Muscle layer of duodenum (tissue), 2 donors: Measurements from ENCODE around the gene ASGR2.
"Not testable (repeated sequence)": the region's sequence is repeated elsewhere in the genome, so short reads cannot be mapped to it uniquely, and the experiment has no call there.

Experiments
- H3K27ac ChIP-seq: one replicate; pipeline ENCODE4 v1.7.0; 2013; ENCODE audit warnings: mild to moderate bottlenecking, low read length
- H3K27me3 ChIP-seq: one replicate; pipeline ENCODE4 v1.7.0; 2013; ENCODE audit warnings: low read depth, mild to moderate bottlenecking, control low read depth, low read length
- H3K36me3 ChIP-seq, 2 donors: one replicate each; pipeline ENCODE4 v1.7.0; 2013; ENCODE audit warnings: low read length in 2 of 2, control low read depth in 1 of 2, mild to moderate bottlenecking in 1 of 2; ENCODE audit not compliant: insufficient read depth in 2 of 2, control insufficient read depth in 1 of 2
- H3K4me1 ChIP-seq, 2 donors: one replicate each; pipeline ENCODE4 v1.7.0; 2013; ENCODE audit warnings: low read length in 2 of 2, mild to moderate bottlenecking in 2 of 2, control low read depth in 1 of 2, moderate library complexity in 1 of 2; ENCODE audit not compliant: insufficient read depth in 2 of 2, control insufficient read depth in 1 of 2
- H3K4me3 ChIP-seq, 2 donors: one replicate each; pipeline ENCODE4 v1.7.0; 2013; ENCODE audit warnings: low read length in 2 of 2, low read depth in 1 of 2, mild to moderate bottlenecking in 1 of 2
- H3K9me3 ChIP-seq, 2 donors: one replicate each; pipeline ENCODE4 v1.7.0; 2013; ENCODE audit warnings: low read length in 2 of 2, control low read depth in 1 of 2, mild to moderate bottlenecking in 1 of 2; ENCODE audit not compliant: control insufficient read depth in 1 of 2
- donor health status: healthy.

ASGR2 gene

DNA sequence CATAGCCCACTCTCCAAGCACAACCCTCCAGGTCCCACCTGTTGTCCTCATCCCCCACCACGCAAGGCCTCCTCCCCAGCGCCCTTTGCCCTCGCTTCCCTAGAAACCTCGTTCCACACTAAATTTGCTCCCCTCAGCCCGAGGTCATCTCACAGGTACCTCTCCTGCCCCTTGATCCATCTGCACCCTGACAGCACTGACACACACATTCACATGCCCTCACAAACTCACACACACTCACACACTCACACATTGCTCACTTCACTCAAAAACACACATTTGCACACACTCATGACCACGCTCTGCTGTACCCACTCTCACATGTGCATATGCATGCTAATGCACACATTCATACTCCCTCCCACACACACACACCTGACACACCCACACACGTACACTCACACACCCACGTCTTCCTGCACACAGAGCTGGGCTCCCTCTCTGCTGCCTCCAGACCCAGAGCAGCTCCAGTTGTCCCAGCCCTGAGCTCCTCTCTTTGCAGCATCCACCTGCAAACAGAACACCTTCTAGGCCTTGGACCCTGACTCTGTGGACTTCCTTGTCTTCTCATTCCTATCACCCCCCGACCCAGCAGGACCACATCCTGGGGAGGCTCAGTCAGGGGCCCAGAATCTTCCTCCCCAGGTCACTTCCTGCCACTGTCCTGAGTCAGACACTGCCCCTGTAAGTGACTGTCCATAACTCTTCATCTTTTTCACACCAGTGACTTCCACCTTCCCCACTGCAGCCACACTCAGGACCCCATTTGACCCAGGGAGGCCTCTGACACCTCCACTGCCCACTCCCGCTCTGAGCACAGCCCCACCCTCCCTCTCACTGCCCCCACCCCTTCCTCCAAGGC is 4.9 kb downstream of the ASGR2 start:
- H3K36me3 ChIP-seq: no peaks in the 10 kb centered on the region
- no peaks in the 10 kb centered on the region for H3K9me3 ChIP-seq
- H3K4me3 ChIP-seq: no peak overlapping the region
- H3K27me3 ChIP-seq: no peaks in the 10 kb centered on the region
- peaks cover 0 to 4% of the 10 kb centered on the region in 2 donors for H3K4me1 ChIP-seq
- no peak overlapping the region for H3K27ac ChIP-seq

DNA sequence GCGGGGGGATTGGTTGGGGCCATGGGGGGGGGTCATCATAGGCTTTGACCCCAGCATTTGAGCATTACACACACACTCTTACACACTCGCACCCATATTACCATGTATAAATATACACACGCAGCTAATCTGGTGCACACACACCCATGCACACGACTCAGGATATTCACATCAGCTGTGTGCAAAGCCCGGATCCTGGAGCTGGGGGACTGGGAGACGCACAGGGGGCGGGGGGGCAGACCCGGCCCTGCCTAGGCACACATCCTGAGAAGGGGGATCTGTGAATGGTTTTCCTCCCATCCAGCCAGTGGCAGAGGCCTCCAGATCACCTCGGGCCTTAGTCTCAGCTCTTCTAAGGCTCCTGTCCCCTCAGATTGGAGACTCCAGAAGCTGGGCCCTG is 5.6 kb downstream of the ASGR2 start:
- Histone ChIP-seq H3K27me3 (no peaks in the 10 kb centered on the region), H3K4me1 (peaks cover 0 to 4% of the 10 kb centered on the region in 2 donors), H3K4me3 (no peak overlapping the region), H3K9me3 (no peaks in the 10 kb centered on the region), H3K36me3 (no peaks in the 10 kb centered on the region), H3K27ac (no peak overlapping the region)

DNA sequence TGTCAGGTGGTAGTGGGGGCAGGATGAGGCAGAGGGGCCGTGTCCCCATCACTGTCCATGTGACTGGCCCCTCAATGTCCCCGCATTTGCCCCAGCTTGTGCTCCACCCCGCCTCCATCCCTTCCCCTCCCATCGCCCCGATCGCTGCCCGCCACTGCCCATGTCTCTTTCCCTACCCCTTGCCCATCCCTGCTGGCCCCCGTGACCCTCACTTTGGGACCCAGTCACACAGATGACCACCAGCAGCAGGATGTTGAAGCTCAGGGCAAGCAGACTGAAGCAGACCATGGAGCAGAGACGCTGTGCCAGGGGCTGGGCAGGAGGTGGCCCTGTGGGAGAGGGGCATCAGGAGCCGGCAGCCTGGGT is 6.1 kb downstream of the ASGR2 start:
- Histone ChIP-seq H3K36me3 (no peaks in the 10 kb centered on the region), H3K27me3 (no peaks in the 10 kb centered on the region), H3K4me3 (no peak overlapping the region), H3K9me3 (no peaks in the 10 kb centered on the region), H3K4me1 (peaks cover 0 to 4% of the 10 kb centered on the region in 2 donors), H3K27ac (no peak overlapping the region)

DNA sequence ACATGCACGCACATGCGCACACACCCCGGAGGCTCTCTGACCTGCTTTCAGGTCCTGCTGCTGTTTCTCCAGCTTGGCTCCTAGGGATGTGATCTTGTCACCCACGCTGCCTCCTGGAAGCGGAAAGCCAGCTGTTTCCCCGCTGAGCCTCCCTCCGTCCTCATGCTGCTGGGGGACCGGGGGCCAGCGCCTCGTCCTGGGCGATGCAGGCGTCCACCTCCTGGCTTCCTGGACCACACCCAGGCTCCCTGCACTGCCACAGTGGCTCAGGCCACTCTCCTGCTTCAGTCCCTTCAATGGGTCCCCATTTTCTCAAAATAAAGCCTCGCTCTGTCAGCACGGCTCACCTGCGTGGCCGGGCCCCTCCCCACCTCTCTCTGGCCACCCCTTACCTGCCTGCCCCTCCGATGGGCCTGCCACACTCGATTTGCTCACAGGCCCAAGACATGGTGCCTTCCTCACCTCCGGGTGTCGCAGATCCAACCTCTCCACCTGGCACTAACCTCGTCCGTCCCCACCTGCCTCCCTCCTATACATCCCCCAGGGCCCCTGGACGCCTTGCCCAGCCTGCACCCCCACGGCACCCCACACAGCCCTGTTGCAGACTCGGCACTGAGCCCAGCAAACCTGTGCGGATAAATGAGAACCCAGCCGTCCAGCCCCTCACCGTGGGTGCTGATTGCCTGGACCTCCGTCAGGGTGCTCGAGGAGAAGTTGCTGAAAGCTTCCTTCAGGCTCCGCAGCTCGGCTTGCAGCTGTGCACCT is 6.6 kb downstream of the ASGR2 start:
- Histone ChIP-seq H3K27ac (no peak overlapping the region), H3K36me3 (no peaks in the 10 kb centered on the region), H3K9me3 (no peaks in the 10 kb centered on the region), H3K27me3 (no peaks in the 10 kb centered on the region), H3K4me3 (no peak overlapping the region), H3K4me1 (peaks cover 0 to 4% of the 10 kb centered on the region in 2 donors)

DNA sequence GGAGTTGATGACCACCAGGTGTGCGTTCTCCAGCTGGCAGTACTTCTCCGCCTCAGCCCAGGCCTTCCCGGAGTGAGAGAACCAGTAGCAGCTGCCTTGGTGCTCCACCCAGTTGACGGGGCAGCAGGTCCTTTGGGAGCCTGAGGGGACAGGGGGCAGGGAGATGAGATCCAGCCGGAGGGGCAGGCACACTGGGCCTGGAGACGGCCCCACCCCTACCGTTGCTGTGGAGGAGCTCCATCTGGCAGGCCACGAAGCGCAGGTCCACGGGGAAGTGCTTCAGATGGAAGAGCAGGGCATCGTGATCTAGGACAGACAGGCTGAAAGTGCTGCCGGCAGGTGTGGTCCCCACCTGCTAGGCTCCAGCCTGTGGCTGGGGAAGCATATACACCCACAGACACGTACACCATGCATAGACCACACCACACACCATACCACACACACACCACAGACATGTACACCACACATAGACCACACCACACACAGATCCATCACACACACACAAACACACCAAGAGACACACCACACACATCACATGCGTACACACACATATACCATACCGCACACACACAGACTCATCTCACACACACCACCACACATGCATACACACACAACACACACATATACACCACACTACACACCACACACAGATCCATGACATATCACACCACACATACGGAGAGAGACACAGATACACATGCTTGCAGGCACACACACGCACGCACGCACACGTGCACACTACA is 7.4 kb downstream of the ASGR2 start:
- H3K27ac ChIP-seq: no peak overlapping the region
- no peak overlapping the region for H3K4me3 ChIP-seq
- H3K36me3 ChIP-seq: no peaks in the 10 kb centered on the region
- H3K9me3 ChIP-seq: no peaks in the 10 kb centered on the region
- peaks cover 0 to 2% of the 10 kb centered on the region in 2 donors for H3K4me1 ChIP-seq
- no peaks in the 10 kb centered on the region for H3K27me3 ChIP-seq

DNA sequence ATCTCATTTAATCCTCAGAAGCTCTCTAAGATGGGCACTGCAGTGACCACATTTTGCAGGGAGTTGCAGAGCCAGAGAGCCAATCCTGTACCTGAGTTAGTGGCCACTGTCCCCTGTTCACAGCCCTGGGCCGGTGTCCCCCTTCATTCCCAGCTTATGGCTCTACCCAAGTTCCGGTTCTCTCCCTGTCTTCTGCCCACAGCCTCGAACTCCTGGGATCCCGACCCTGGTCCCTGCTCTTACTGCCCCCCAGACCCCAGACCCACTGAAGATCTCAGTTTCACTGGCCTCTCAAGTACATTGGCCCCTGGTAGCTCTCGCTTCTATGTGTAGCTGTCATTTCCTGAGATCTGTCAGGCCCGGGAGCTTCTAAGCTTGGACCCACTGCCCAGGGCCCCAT is 12.2 kb downstream of the ASGR2 start:
- Histone ChIP-seq H3K4me3 (no peak overlapping the region), H3K4me1 (no peaks in the 10 kb centered on the region), H3K27ac (no peak overlapping the region), H3K36me3 (no peaks in the 10 kb centered on the region), H3K27me3 (no peaks in the 10 kb centered on the region), H3K9me3 (no peaks in the 10 kb centered on the region)

DNA sequence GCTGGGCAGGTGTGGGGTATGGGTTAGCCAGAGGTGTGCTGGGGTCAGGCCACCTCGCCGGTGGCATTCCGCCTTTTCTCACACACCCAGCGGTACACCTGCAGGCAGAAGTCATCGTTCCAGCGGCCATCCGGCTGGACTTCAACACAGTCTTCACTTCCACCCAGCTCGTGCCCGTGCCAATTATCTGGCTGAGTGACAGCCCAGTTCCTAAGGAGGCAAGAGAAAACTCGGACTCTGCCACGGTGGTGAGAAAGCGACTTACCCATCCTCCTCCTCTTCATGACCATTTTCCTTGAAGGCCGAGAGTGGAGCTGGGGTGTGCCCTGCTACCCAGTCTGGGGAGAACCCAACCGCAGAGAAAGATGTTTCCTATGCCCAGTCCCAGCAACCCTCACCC is 13.1 kb downstream of the ASGR2 start:
- H3K27me3 ChIP-seq: no peaks in the 10 kb centered on the region
- no peak overlapping the region for H3K4me3 ChIP-seq
- H3K4me1 ChIP-seq: no peaks in the 10 kb centered on the region
- H3K9me3 ChIP-seq: no peaks in the 10 kb centered on the region
- no peaks in the 10 kb centered on the region for H3K36me3 ChIP-seq
- no peak overlapping the region for H3K27ac ChIP-seq

DNA sequence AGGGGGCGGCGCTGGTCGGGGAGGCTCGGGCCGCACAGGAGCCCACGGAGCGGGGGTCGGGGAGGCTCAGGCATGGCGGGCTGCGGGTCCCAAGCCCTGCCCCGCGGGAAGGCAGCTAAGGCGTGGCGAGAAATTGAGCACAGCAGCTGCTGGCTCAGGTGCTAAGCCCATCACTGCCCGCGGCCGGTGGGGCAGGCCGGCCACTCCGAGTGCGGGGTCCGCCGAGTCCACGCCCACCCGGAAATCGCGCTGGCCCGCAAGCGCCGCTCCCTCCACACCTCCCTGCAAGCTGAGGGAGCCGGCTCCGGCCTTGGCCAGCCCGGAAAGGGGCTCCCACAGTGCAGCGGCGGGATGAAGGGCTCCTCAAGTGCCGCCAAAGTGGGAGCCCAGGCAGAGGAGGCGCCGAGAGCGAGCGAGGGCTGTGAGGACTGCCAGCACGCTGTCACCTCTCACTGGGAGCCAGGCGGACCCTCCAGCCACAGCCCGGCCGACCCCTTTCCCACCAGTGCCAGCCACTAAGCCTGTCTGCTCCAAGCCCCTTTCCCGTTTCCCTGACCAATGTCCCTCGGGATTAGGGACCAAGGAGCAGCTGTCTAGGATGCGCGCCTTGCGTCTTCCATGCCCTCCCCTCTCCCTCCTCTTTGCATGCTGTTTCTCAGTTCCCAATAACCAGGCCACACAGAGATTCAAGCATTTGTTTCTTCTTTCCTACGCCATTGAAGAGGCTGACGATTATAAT is 13.8 kb downstream of the ASGR2 start:
- H3K4me3 ChIP-seq, H3K36me3 ChIP-seq, H3K27ac ChIP-seq, H3K4me1 ChIP-seq, H3K27me3 ChIP-seq, H3K9me3 ChIP-seq: not testable (repeated sequence)

DNA sequence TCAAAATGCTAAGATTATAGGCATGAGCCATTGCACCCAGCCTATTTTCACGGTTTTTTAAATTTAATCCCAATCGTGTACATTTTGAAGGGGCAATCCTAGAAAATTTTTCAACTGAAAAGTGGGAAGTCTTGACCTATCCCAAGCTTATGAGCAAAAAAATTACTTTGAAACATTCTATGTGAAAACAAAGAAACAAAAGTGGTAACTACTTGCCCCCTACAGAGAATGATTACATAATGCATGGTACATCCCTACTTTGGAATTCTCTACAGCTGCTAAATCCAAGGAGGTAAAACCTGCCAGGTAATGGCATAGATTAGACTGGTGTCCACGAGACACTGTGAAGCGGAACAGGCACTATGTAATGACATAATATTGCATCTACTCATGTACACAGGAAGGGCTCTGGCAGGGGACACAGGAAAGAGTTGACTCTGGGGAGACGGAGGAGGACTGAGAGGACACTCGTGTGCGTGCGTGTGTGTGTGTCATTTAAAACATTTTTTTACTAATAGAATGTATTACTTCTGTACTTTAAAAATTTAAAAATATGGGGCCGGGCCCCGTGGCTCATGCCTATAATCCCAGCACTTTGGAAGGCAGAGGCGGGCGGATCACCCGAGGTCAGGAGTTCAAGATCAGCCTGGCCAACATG is 15.7 kb downstream of the ASGR2 start:
- peaks cover 0 to 3% of the 10 kb centered on the region in 2 donors for H3K4me1 ChIP-seq
- no peaks in the 10 kb centered on the region for H3K27me3 ChIP-seq
- H3K4me3 ChIP-seq: no peak overlapping the region
- no peaks in the 10 kb centered on the region for H3K9me3 ChIP-seq
- no peak overlapping the region for H3K27ac ChIP-seq
- H3K36me3 ChIP-seq: no peaks in the 10 kb centered on the region

DNA sequence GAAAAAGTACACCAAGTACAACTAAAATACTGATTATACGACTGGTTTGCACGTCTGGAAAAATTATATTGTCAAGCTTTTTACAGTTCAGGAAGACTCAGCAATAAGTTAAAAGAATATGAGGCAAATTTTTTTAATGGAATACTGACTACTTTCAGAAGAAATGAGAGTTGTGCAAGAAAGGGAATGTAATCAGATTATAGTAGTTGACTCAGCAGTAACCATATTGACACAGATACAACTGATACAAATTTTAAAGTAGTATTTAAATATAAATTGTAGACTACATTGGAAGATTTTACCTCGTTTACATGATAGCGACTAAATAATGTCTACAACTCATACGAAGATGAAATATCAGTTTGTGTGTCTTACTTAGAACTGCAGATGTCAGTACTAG is 16.7 kb downstream of the ASGR2 start:
- Histone ChIP-seq H3K27me3 (no peaks in the 10 kb centered on the region), H3K36me3 (no peaks in the 10 kb centered on the region), H3K27ac (no peak overlapping the region), H3K4me1 (peaks cover 0 to 3% of the 10 kb centered on the region in 2 donors), H3K9me3 (no peaks in the 10 kb centered on the region), H3K4me3 (no peak overlapping the region)
